8988T (cell line): ENCODE data around the gene HPRT1.

ENCODE experiments used
- DNase-seq: peaks from one replicate; pipeline ENCODE4 v3.0.0; 2011

Gene HPRT1

GRCh38 chrX:134480061-134480460 is 20.1 kb downstream of the HPRT1 start:
- no peak for DNase-seq

GRCh38 chrX:134481339-134481738 is 21.4 kb downstream of the HPRT1 start:
- no peak for DNase-seq

GRCh38 chrX:134482371-134482770 is 22.4 kb downstream of the HPRT1 start:
- no peak for DNase-seq

DNA sequence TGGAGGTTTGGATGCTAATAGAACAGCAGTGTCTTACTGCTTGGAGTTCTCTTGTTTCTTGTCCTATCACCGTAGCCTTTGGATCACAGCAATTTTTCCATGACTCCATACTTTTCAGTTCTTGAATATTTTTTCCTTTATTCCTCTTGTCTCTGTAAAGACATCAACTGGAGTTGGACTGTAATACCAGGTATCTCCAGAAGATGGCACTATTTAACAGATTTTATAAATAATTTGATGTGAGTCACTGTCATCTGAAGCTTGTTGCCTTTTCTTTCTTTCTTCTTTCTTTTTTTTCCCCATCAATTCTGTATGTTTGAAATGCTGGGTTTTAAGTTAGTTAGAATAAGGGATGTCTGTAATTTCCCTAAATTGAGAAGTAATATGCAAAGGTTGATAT is 24.1 kb downstream of the HPRT1 start:
- no peak for DNase-seq

DNA sequence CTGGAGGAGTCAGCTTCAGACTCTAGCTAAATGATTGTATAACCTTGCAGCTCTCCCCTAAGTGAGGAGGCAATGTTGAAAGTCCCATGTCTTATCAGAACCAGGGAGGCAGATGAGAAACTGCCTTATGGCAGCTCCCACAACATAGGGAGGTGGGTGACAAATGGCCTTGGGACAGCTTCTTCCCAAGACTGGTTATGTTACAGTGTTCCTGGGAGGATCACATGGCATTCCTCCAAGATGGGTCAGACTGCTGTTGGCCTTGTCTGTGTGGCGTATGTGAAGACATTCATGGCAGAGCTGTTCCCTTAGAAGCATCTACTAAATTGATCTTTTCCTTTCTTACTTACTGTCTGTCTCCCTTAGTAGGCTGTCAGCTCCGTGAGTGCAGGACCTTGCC is 42.0 kb downstream of the HPRT1 start:
- DNase-seq, result no peak

DNA sequence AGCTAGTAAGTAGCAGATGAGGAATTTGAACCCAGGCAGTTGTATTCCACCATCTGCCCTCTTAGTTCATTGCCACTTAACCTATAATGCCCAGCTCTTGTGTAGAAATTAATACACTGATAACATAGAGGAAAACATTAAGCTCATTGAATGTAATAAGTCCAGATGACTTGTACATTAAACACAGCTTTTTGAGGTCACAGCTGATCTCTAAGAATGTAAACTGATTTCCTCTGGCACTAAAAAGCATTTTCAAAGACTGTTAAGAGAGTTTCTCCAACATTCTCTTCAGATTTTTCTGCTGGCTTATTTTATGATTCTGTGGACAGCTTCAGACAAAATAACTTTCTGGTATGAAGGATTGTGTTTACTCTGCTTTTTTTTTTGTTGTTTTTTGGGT is 42.7 kb downstream of the HPRT1 start:
- DNase-seq, result no peak

- DNase-seq, result peak; percentile 40
These were observed 52.6 kb downstream of the HPRT1 start for GRCh38 chrX:134512566-134512965.

DNA sequence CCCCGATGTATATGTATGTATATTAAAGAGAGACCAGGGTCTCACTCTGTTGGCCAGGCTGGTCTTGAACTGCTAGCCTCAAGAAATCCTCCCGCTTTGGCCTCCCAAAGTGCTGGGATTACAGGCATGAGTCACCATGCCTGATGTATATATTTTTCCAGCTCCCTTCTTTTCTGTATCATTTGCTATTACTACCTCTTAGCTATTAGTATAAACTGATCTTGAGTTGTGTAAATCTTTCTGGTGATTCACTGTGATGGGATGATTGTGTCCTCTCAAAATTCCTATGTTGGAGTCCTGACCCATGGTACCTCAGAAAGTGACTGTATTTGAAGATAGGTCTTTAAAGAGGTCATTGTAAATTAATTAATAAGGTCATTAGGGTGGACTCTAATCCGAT is 53.1 kb downstream of the HPRT1 start:
- no peak for DNase-seq

GRCh38 chrX:134520860-134521390 is 61.0 kb downstream of the HPRT1 start:
- DNase-seq, result no peak

DNA sequence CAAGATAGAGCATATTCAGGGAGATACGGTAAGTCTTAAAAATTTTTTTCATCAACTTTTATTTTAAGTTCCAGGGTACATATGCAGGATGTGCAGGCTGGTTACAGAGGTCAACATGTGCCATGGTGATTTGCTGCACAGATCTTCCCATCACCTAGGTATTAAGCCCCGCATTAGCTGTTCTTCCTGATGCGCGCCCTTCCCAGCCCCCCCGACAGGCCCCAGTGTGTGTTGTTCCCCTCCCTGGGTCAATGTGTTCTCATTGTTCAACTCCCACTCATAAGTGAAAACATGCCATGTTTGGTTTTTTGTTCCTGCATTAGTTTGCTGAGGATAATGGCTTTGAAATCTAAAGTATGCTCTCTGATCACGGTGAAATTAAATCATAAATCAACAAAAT is 64.2 kb downstream of the HPRT1 start:
- DNase-seq, result no peak

DNA sequence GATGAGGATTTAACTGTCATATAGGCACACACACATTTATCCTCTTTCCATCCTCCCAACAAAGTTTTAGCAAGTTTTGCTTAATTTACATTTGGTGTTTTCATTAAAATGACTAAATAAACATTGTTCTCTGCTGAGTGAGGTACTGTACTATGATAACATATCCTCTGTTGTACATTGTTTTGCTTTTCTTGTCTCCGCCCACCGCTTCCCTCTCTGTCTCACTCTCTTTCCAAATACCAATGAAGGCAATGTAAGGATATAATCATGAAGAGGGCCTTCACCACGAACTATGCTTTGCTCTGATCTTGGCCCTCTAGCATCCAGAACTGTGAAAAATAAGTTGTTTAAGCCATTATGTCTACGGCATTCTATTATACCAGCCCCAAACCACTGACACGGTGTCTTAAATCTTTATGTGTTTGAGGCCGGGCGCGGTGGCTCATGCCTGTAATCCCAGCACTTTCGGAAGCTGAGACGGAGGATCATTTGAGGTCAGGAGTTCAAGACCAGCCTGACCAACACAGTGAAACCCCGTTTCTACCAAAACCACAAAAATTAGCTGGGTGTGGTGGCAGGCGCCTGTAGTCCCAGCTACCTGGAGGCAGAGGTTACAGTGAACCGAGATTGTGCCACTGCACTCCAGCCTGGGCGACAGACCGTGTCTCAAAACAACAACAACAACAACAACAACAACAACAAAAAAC is 65.3 kb downstream of the HPRT1 start:
- DNase-seq, result no peak

DNA sequence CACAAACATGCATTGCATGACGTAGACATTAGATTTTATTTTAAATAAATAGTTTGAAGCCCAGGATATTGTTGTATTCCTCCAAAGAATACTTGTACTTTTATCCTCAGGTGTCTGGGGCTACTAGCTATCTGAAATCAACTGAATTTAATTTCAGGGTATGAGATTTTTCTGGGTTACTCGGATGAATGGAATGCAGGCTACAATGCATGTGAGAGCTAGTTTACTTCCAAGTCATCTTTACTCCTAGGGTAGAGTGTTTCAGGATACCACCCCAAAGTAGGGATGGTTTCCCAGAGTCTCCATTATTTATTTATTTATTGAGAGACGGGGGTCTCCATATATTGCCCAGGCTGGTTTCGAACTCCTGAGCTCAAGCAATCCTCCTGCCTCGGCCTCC is 66.4 kb downstream of the HPRT1 start:
- no peak for DNase-seq

- DNase-seq, result no peak
These were observed 69.0 kb downstream of the HPRT1 start for GRCh38 chrX:134528960-134529359.

DNA sequence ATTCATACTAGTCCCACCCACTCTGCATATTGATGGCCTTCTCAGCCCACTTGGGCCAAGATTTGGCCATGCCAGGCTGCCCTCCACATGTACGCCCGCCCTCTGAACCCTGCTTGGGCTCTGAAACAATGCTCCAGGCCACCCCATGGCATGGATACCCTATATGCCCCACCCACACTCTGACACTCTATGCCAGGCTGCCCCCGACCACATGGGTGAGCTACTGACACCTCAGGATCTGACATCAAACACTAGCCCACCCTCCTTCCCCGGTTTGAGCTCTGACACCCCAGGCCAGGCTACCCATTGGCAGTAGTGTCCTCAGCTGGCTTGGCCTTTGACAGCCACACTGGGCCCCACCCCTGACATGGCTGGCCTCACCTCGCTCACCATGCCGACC is 69.5 kb downstream of the HPRT1 start:
- DNase-seq, result no peak

DNA sequence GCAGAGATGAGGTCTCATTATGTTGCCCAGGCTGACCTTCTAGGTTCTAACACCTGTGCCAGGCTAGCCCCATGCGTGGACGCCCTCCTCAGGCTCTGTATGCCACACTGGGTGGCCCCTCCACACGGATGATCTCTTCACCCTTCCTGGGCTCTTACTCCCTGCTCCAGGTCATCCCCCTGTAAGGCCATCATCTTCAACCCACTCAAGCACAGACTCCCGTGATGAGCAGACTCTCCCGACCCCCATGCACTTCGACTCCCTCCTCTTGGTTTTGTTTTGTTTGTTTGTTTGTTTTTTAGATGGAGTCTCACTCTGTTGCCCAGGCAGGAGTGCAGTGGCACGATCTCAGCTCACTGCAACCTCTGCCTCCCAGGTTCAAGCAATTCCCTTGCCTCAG is 70.9 kb downstream of the HPRT1 start:
- no peak for DNase-seq

DNA sequence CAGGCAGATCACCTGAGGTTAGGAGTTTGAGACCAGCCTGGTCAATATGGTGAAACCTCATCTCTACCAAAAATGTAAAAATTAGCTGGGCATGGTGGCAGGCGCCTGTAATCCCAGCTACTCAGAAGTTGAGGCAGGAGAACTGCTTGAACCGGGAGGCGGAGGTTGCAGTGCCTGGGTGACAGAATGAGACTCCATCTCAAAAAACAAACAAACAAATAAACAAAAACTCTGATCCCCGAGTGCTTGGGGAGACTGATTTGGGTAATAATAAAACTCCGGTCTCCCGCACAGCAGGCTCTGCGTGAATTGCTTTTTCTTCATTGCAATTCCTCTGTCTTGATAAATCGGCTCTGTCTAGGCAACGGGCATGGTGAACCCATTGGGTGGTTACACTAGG is 73.4 kb downstream of the HPRT1 start:
- no peak for DNase-seq

DNA sequence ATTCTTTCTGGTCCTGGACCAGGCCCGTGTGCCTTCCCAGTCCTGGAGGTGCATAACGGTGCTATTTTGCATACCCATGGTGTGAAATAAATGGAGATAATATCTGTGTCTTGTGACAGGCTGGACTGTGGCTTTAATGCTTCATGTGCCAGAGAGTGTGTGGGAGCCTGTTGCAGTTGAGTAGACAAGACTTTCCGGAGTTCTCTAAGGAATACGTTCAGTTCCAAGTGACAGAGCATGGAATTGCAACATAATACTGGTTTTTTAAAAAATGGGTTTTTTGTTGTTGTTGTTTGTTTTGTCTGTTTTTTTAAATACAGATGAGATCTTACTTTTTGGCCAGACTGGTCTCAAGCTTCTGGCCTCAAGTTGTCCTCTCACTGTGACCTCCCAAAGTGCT is 74.0 kb downstream of the HPRT1 start:
- no peak for DNase-seq

- no peak for DNase-seq
These were observed 77.4 kb downstream of the HPRT1 start for GRCh38 chrX:134537179-134537955.

- no peak for DNase-seq
These were observed 78.4 kb downstream of the HPRT1 start for GRCh38 chrX:134538316-134538715.

- DNase-seq, result no peak
These were observed 81.9 kb downstream of the HPRT1 start for GRCh38 chrX:134541906-134542305.

DNA sequence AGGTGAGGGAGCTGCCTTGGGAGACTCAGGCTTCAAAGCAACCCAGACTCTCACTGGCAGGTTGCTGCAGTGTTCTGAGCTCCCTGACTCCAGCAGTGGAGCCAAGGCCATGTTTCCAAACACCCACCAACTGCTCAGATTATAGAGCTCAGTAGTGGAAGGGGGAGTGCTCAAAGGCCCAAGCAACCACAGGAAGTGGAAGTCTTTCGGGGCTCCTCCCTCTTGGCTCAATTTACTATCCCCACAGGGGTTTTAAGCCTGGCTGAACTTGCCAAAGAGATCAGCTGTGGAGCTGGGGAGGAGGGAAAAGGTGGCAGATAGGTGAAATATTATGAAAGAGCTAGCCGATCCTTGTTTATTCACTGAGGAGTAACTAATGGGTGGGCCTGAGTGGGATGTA is 82.5 kb downstream of the HPRT1 start:
- DNase-seq, result no peak

GRCh38 chrX:134543288-134543687 is 83.3 kb downstream of the HPRT1 start:
- DNase-seq, result no peak

- DNase-seq, result no peak
These were observed 84.2 kb downstream of the HPRT1 start for GRCh38 chrX:134544135-134544512.

DNA sequence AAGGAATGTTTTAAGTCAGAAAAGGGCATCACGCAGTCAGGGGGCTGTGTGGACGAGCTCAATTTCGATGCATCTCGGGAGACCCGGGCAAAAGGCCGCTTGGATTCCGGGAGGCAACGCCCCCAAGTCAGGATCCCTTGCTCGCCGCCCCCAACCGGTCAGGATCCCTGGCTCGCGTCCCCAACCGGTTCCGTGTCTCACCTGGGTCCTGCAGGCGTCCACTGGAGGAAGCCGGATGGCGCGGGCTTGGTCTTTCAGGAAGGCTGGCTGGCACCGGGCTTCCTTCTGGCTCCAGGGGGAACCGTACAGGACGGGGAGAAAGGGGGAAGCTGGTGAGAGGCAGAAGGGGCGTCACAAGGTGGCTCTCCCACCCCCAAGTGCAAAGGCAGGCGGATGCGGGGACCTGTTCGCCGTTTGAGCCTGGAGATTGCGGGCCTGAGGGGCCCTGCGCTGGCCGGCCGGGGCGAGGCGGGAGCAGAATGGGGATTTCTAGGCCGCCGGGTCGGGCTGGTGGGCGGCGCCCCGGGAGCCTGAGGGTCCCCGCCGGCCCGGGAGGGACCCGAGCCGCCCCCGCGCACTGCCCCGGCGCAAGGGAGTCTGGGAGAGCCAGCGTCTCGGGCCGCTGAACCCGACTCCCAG is 84.7 kb downstream of the HPRT1 start:
- no peak for DNase-seq
